T-helper 17 cell (primary cell): Measurements from ENCODE around the gene DOK3. TPM values are rescaled to one million over a fixed set of nuclear protein-coding genes. Genes with fewer than 3 reads are reported as not detected.

Source experiments
- ATAC-seq: fragments of 150-1000 bp; cut with Tn5 transposase; 2 replicates; pipeline ENCODE4 v1.10.0; 2021; ENCODE audit warnings: mild to moderate bottlenecking, moderate library complexity
- DNase-seq, 3 donors: peaks; one replicate each; pipeline versions ENCODE4 v3.0.0 to v3.0.0-alpha.2; 2020 to 2021
- H3K9me3 ChIP-seq: one replicate; pipeline ENCODE4 v1.7.0; 2013; ENCODE audit warnings: low read length, mild to moderate bottlenecking; ENCODE audit not compliant: control insufficient read depth, poor library complexity, severe bottlenecking
- H3K27ac Mint-ChIP-seq: one replicate; pipeline ENCODE4 v1.8.0; 2022; ENCODE audit warnings: mild to moderate bottlenecking, moderate library complexity, mixed read lengths
- H3K27me3 Mint-ChIP-seq: one replicate; pipeline ENCODE4 v1.8.0; 2022; ENCODE audit warnings: mixed read lengths
- H3K36me3 Mint-ChIP-seq: one replicate; pipeline ENCODE4 v1.8.0; 2022; ENCODE audit warnings: low read depth, mixed read lengths
- H3K4me1 Mint-ChIP-seq: one replicate; pipeline ENCODE4 v1.8.0; 2022; ENCODE audit warnings: mild to moderate bottlenecking, mixed read lengths
- H3K4me3 Mint-ChIP-seq: one replicate; pipeline ENCODE4 v1.8.0; 2022; ENCODE audit warnings: mild to moderate bottlenecking, moderate library complexity, mixed read lengths
- total RNA-seq, 4 donors: library from RNA in 2 of 4; stranded (reverse) in 2 of 4; gene quantifications; one replicate each; pipeline ENCODE4 v1.2.3 and lab custom pipeline; 2022 to 2026

The DOK3 gene
- total RNA-seq, 2 donors from 2014 or later = 5.1 to 8.0 TPM

DNA sequence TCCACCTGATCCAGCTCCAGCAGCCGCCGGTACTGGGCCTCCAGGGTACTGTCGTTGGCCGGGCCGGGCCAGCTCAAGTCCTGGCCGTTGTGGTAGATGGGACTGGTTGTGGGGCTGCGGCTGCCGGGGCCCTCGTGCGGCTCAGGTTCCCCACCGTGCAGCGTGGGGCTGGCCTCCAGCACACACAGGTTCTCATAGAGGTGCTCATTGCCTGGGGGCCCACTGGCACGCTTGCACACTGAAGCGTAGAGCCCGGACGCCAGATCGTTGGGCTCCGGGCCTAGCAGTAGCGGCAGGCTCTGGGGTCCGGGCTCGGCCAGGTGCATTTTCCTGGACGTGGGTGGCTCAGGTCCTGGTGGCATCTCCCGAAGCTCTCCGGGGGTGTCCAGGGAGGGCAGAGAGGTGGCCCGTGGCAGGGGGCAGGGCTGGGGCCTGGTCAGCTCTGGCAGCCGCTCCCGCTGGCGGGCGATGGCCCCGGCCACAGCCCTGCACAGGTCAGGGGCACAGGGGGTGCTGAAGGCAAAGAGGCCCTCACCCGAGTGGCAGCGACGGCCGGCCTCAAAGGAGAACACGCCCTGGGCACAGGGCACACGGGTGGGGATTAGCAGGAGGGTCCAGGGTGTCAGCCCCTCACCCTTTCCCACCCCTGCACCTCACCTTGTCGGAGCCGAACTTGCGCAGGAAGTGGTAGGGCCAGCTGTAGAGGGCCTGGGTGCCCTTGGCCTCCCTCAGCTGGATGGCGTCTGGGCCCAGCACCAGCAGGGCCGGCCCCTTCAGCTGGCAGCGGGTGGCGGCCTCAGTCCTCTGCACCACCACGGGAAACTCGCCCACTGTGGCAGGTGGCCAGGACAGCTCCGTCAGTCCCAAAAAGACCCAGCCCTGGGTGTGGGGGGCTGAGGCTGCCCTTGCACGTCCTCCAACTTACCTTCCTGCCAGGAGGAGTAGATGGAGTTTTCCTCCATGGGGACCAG is 5.3 kb downstream of the DOK3 start:
- H3K9me3 ChIP-seq = no peaks in the 10 kb centered on the region
- ATAC-seq = no peak
- Mint-ChIP-seq H3K27me3 (no peaks in the 10 kb centered on the region), H3K4me1 (peaks cover 18% of the 10 kb centered on the region), H3K27ac (no peak overlapping the region), H3K4me3 (no peak overlapping the region), H3K36me3 (no peaks in the 10 kb centered on the region)
- DNase-seq = no peak

DNA sequence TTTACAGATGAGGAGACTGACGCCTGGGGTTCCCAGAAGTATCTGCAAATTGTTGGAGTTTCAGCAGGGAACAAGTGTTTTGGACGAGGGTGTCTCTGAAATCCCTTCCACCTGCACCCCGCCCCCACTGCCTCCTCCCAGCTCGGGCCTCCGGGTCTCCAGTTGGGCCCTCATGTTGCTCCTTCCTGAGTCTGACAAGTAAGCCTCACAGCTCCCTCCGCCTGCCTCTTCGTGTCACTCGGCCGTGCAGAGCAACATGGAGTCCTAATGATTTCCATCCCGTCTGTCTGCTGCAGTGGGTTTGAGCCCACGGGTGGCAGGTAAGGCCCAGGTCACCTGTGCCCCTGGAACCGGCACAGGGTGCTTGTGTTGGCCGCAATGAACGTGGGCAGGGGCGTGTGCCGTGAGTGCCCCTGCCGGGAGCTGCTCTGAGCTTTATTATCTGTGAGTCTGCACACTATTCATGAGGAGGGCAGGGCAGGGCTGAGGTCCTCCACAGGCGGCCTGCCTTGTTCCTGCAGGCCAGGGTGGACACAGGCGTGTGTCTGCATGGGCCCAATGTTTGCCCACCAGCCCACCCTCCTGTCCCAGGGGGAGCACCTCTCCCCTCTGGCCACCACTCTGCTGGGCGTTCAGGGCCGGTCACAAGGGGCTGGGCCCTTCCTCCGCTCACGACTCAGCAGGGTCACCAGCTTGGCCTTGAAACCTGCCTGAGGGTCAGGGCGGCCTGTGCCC is 6.1 kb downstream of the DOK3 start:
- H3K4me3 Mint-ChIP-seq = no peak overlapping the region
- ATAC-seq = no peak
- no peak overlapping the region for H3K27ac Mint-ChIP-seq
- DNase-seq = no peak
- H3K27me3 Mint-ChIP-seq = no peaks in the 10 kb centered on the region
- H3K4me1 Mint-ChIP-seq = peaks cover 21% of the 10 kb centered on the region
- no peaks in the 10 kb centered on the region for H3K9me3 ChIP-seq
- peaks cover under 1% of the 10 kb centered on the region for H3K36me3 Mint-ChIP-seq

DNA sequence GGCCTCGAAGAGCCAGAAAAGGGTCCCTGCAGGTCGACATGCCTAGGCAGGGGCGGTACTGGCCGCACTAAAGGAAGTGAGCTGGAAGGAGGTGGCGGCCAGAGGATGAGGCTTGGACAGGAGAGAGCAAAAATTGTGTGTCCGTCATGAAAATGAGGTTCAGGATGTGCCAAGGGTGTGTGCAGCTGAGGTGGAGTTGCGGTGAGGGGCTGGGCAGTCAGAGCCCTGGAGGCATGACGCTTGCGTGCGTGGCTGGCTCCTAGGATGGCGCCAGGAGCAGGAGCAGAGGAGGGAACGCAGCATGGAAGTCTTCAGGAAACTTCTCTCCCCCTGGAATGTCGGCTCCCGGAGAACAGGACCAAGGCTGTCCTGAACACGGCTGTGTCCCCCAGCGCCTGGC is 6.7 kb downstream of the DOK3 start:
- ATAC-seq = no peak
- H3K27ac Mint-ChIP-seq = no peak overlapping the region
- no peaks in the 10 kb centered on the region for H3K27me3 Mint-ChIP-seq
- no peak overlapping the region for H3K4me3 Mint-ChIP-seq
- H3K9me3 ChIP-seq = no peaks in the 10 kb centered on the region
- H3K4me1 Mint-ChIP-seq = peaks cover 23% of the 10 kb centered on the region
- no peak for DNase-seq
- H3K36me3 Mint-ChIP-seq = peaks cover 2% of the 10 kb centered on the region

DNA sequence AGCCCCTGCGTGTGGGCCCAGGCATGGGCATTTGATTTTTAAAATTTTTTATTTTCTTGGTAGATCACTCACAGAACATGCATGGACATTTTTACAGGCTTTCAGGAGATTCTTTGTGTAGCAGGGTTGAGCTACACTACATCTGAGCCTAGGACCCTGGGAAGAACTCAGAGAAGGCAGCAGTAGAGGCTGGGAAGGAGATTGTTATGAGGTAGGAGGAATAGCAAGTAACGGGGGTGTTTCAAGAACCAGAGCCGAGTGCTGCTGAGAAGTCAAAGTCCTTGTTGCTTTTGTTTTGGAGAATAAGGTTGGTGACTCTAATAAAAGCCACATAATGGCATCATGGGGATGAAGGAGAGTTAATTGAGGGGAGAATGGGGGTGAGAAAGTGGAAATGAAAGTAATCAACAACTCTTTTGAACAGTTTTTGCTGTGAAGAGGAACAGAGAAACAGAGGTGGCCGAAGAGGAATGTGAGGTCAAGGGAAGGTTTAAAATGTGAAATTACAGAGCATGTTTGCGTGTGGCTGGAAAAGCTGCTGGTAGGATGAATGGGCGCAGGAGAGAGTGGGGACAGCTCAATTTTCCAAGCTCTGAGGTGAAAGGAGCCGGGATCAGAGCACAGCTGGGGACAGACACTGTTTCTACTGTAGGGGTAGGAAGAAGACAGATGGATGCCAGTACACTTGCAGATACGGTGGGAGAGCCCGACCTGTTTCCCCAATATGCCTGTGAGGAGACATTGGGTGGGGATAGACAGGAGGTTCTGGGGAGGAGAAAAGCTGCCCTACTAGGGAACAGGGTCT is 7.5 kb downstream of the DOK3 start:
- no peaks in the 10 kb centered on the region for H3K9me3 ChIP-seq
- Mint-ChIP-seq H3K36me3 (peaks cover 2% of the 10 kb centered on the region), H3K4me3 (peak overlapping the region; percentile 19), H3K27me3 (no peaks in the 10 kb centered on the region), H3K4me1 (peaks cover 24% of the 10 kb centered on the region), H3K27ac (peak overlapping the region; percentile 66)
- no peak for ATAC-seq
- no peak for DNase-seq

DNA sequence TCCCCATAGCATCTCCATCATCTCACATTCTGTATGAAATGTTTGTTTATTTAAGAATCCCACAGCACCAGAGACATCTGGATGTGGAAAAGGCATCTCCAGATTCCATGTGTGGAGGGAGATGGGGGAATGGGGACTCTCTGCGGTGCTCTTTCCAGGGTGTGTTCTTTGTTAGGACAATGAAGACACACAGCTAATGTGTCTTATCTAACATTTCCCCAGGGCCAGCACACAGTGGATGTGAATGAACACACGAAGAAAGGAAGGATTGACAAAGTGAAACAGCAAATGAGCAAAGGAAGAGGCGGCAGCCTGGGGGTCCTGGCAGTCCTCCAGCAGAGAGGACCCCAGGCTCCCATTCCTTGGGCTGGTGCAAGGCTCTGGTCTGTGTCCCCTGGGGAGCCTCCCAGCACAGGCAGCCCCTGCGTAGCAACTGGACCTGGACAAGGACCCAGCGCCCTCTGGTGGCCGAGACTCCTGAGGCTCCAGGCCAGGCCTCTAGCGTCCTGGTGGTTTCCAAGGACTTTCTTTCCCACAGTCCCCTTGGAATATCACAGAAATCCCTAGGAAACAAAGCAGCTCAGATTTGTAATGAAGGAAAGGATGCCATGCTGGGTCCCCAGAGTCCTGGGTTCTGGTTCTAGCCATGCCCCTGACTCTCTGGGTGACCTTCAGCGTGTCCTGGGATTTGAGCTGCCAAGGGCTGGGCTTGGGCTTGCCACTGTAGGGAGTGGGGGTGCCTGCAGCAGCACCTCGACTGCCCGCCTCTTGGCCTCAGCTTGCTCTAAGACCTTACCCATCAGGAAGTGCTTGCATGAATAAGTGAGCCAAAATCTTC is 8.7 kb downstream of the DOK3 start:
- Mint-ChIP-seq H3K27me3 (no peaks in the 10 kb centered on the region), H3K36me3 (peaks cover 2% of the 10 kb centered on the region), H3K4me1 (peaks cover 26% of the 10 kb centered on the region), H3K4me3 (no peak overlapping the region), H3K27ac (peak overlapping the region; percentile 74)
- no peaks in the 10 kb centered on the region for H3K9me3 ChIP-seq
- DNase-seq = peak; percentile 69 to 83 (median 82)
- peak; percentile 35 for ATAC-seq

DNA sequence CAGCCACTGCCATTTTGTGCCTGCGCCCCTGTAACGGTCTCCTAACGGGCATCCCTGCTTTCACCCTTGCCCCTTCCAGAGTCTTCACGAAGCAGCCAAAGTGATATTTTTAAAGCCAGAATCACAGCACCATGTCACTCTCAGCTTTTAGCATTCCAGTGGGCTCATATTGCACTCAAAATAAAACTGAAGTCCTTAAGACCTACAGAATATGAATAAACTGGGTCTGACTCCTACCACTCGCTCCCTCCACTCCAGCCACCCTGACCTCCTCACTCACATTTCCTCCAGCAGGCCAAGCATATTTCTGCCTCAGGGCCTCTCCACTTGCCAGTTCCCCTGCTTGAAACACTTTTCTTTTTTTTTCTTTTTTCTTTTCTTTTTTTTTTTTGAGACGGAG is 9.8 kb downstream of the DOK3 start:
- no peaks in the 10 kb centered on the region for H3K9me3 ChIP-seq
- ATAC-seq (no peak), DNase-seq (no peak)
- no peaks in the 10 kb centered on the region for H3K27me3 Mint-ChIP-seq
- no peak overlapping the region for H3K27ac Mint-ChIP-seq
- no peak overlapping the region for H3K4me3 Mint-ChIP-seq
- peaks cover 2% of the 10 kb centered on the region for H3K36me3 Mint-ChIP-seq
- H3K4me1 Mint-ChIP-seq = peaks cover 23% of the 10 kb centered on the region

DNA sequence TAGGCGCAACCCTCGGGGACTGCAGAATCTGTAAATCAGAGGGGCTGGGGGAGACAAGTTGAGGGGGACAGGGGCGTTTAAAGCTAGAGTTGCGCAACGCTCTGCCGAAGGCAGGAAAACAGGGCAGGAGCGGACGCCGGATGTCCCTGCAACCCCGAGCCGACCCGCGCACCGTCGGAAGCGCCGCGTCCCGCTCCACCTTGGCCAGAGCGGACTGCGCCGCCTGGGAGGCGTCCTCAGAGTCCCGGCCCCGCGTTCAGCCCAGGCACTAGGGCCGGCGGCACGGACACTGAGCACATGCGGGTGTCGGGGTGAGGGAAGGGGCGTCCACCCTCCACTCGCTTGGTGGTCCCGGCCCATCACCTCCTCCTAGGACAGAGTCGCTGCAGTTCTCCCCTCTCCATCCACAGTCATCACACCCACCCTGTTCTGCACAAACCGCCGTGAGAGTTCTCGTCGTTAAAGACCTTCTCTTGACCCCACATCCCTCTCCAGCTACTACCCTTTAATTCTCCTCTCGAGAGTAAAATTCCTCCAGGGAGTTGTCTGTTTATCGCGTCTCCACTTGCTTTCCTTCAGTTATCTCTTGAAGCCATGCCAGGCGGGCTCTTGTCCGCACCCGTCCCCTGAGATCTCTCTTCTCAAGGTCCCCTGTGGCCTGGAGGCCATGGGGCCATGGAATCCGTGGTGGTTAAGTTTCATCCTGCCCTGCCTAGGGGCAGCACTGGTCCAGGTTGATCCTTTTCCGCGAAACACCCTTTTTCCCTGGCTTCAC is 11.4 kb downstream of the DOK3 start:
- DNase-seq (no peak), ATAC-seq (no peak)
- no peaks in the 10 kb centered on the region for H3K9me3 ChIP-seq
- peaks cover 2% of the 10 kb centered on the region for H3K36me3 Mint-ChIP-seq
- H3K27me3 Mint-ChIP-seq = no peaks in the 10 kb centered on the region
- peaks cover 23% of the 10 kb centered on the region for H3K4me1 Mint-ChIP-seq
- H3K4me3 Mint-ChIP-seq = peak overlapping the region; percentile 87
- H3K27ac Mint-ChIP-seq = peak overlapping the region; percentile 93

DNA sequence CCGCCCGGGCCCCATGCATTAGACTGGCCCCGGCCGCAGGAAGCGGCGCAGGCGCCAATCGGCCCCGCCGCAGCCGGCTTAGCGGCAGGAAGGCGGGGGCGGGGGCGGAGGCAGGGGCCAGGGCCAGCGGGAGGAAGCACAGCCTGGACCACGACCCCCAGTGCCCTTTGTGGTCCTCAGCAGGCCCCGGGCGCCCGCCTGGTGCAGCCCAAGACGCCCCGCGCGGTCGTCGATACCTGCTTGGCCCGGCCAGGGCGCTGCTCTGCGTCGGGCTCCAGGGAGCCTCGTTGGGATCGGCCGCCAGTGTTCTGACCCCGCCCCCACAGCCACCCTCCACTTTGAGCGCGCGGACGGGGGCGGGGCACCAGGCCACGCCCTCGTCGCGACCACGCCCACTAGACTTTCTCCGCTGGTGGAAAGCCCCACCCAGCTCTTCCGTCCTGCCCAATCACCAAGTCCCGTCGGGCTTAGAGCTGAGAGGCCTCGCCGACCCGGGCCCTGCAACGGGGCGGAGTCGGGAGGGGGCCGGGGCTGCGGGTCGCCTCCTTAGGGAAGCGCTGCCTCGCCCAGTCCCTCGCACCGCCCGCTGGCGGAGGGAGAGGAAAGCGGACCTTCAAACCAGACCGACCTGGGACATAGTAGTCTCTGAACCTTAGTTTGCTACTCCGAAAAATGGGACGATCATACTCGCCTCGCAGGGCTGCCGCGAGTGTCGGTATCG is 12.2 kb downstream of the DOK3 start, which contains the start of gene PDLIM7:
TSS of gene PDLIM7 (minus strand) at position 313 of the 721 bp plus-strand sequence. CDS start 1,092 bp downstream, outside the sequence.
- DNase-seq = peak; percentile 92 to 94 (median 93)
- H3K27ac Mint-ChIP-seq = peak within 1 kb of the TSS; percentile 93
- peaks cover 29% of the 10 kb centered on the region for H3K4me1 Mint-ChIP-seq
- peak within 1 kb of the TSS; percentile 87 for H3K4me3 Mint-ChIP-seq
- peaks cover 4% of the 10 kb centered on the region for H3K36me3 Mint-ChIP-seq
- ATAC-seq = peak; percentile 92
- H3K9me3 ChIP-seq = no peaks in the 10 kb centered on the region
- no peaks in the 10 kb centered on the region for H3K27me3 Mint-ChIP-seq

DNA sequence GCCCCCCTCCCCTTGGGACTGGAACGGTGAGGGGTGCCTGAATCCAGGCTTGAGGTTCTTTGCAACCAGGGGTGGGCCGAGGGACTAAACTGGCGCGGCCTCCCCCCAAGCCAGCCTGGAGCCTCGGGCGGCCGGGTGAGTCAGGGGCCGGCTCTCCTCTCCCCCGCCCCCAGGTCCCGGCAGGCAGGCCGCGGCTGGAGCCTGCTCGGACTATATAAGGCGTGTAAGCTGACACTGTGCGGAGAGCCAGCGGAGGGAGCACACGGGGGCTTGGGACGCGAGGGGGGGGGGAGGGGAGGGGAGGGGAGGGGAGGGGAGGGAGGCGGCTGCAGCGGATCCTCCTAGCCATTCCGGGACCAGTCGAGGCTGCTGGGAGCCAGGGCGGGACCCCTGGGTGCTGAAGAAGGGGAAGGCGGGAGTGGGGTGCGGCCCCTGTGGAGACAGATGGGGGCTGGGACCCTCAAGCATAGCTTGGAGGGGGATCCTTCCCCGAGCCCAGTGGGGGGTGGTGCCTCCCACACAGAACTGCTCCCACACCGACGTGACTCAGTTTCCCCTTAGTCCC is 12.8 kb downstream of the DOK3 start:
- peaks cover 4% of the 10 kb centered on the region for H3K36me3 Mint-ChIP-seq
- H3K4me1 Mint-ChIP-seq = peaks cover 23% of the 10 kb centered on the region
- no peak for DNase-seq
- H3K27me3 Mint-ChIP-seq = no peaks in the 10 kb centered on the region
- no peak for ATAC-seq
- H3K9me3 ChIP-seq = no peaks in the 10 kb centered on the region
- H3K4me3 Mint-ChIP-seq = peak overlapping the region; percentile 87
- no peak overlapping the region for H3K27ac Mint-ChIP-seq

DNA sequence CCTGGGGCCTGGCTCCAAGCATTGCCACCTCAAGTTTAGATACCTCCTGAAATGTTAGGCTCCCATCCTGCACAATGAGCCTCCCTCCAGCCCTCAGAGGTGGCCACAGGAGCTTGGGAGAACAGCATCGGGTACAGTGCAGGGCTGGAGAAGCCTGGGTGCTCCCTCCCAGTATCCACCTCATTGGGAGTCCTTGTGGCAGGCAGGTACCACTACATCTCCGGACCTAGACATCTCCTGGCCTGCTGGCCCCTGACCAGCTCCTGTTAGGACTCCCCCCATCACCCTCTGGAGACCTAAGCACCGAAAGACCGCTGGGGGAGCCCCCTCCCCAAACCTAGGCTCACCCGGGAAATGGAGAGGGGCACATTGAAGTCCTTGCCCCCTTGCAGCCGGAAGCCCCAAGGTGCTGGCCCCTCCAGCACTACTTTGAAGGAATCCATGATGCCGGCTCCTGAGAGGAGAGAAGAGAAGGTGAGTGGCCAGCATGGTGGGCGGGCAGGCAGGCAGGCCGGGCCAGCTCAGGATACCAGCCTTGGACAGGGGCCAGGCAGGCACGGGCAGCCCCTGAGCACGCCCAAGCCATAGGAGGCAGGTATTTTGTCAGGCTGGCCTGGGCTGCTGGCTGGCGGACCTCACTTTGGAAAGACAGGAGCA is 13.4 kb downstream of the DOK3 start:
- Mint-ChIP-seq H3K27me3 (no peaks in the 10 kb centered on the region), H3K36me3 (peaks cover 4% of the 10 kb centered on the region), H3K4me1 (peaks cover 22% of the 10 kb centered on the region), H3K4me3 (peak overlapping the region; percentile 87), H3K27ac (no peak overlapping the region)
- ATAC-seq (no peak), DNase-seq (no peak)
- no peaks in the 10 kb centered on the region for H3K9me3 ChIP-seq
